Stimulated activated CD8-positive, alpha-beta memory T cell treated with anti-CD3 and anti-CD28 coated beads, Interleukin-15, amount 100 ng/mL, for 48 hours (primary cell): ENCODE data around the gene SLC22A3.

Experiments
- DNase-seq, 2 donors: peaks; one replicate each; pipeline ENCODE4 v3.0.0-alpha.2; 2020; ENCODE audit warnings: low read depth in 2 of 2

SLC22A3 gene

GRCh38 chr6:160336200-160336599, 12.0 kb upstream of the SLC22A3 start:
- no peak for DNase-seq

GRCh38 chr6:160337301-160337700, 10.9 kb upstream of the SLC22A3 start:
- no peak for DNase-seq

- no peak for DNase-seq
These were observed 10.2 kb upstream of the SLC22A3 start for GRCh38 chr6:160337991-160338390.

GRCh38 chr6:160343144-160343543, 5.0 kb upstream of the SLC22A3 start:
- no peak for DNase-seq

GRCh38 chr6:160344271-160344670, 3.9 kb upstream of the SLC22A3 start:
- DNase-seq = no peak

GRCh38 chr6:160347259-160348222, 637 bp upstream of the SLC22A3 start:
- DNase-seq = no peak

GRCh38 chr6:160349020-160349441, 853 bp downstream of the SLC22A3 start:
- no peak for DNase-seq

GRCh38 chr6:160349814-160350350, 1.7 kb downstream of the SLC22A3 start:
- DNase-seq = no peak

GRCh38 chr6:160353950-160354496, 5.8 kb downstream of the SLC22A3 start:
- DNase-seq = no peak

GRCh38 chr6:160355001-160355400, 6.8 kb downstream of the SLC22A3 start:
- DNase-seq = no peak

- no peak for DNase-seq
These were observed 8.0 kb downstream of the SLC22A3 start for GRCh38 chr6:160356074-160356744.

GRCh38 chr6:160357088-160357487, 8.9 kb downstream of the SLC22A3 start:
- DNase-seq = no peak

- DNase-seq = no peak
These were observed 10.3 kb downstream of the SLC22A3 start for GRCh38 chr6:160358225-160359119.

GRCh38 chr6:160360955-160361354, 12.8 kb downstream of the SLC22A3 start:
- DNase-seq = no peak

GRCh38 chr6:160362556-160362955, 14.4 kb downstream of the SLC22A3 start:
- no peak for DNase-seq

GRCh38 chr6:160363016-160363996, 15.1 kb downstream of the SLC22A3 start:
- no peak for DNase-seq

GRCh38 chr6:160365117-160365516, 16.9 kb downstream of the SLC22A3 start:
- no peak for DNase-seq

- no peak for DNase-seq
These were observed 19.8 kb downstream of the SLC22A3 start for GRCh38 chr6:160367798-160368547.

GRCh38 chr6:160368670-160369069, 20.5 kb downstream of the SLC22A3 start:
- DNase-seq = no peak
